IPS-20b (cell line): ENCODE measurements around the gene COL6A3.

Experiments
- H3K27ac ChIP-seq: one replicate; pipeline ENCODE4 v1.5.1; 2013; ENCODE audit warnings: low read length
- H3K27me3 ChIP-seq: 2 replicates; pipeline ENCODE4 v1.6.1; 2013; ENCODE audit warnings: mild to moderate bottlenecking, low read length, inconsistent platforms; ENCODE audit not compliant: insufficient read depth
- H3K36me3 ChIP-seq: 2 replicates; pipeline ENCODE4 v1.6.1; 2013; ENCODE audit warnings: low read depth, mild to moderate bottlenecking, inconsistent platforms, low read length, moderate library complexity; ENCODE audit not compliant: insufficient read depth
- H3K4me1 ChIP-seq: 2 replicates; pipeline ENCODE4 v1.6.1; 2013; ENCODE audit warnings: mild to moderate bottlenecking, control low read depth, inconsistent platforms, low read length, moderate library complexity; ENCODE audit not compliant: insufficient read depth
- H3K4me3 ChIP-seq: 2 replicates; pipeline ENCODE4 v1.5.1; 2013; ENCODE audit warnings: mild to moderate bottlenecking, low read length, inconsistent platforms
- H3K9ac ChIP-seq: 2 replicates; pipeline ENCODE4 v1.6.1; 2013; ENCODE audit warnings: low read depth, mild to moderate bottlenecking, inconsistent platforms, low read length, moderate library complexity
- H3K9me3 ChIP-seq: 2 replicates; pipeline ENCODE4 v1.6.1; 2013; ENCODE audit warnings: mild to moderate bottlenecking, low read depth, low read length, inconsistent platforms; ENCODE audit not compliant: insufficient read depth

The COL6A3 gene

GRCh38 chr2:237316339-237316738 lies 97.6 kb downstream of the COL6A3 start:
- no peaks in the 10 kb centered on the region; the same call in 1 of the 2 replicates for H3K4me1 ChIP-seq
- no peaks in the 10 kb centered on the region for H3K27me3 ChIP-seq
- H3K9me3 ChIP-seq = no peaks in the 10 kb centered on the region
- H3K27ac ChIP-seq = no peak overlapping the region
- no peak overlapping the region for H3K9ac ChIP-seq
- no peaks in the 10 kb centered on the region for H3K36me3 ChIP-seq
- no peak overlapping the region for H3K4me3 ChIP-seq

GRCh38 chr2:237315829-237316225 lies 98.1 kb downstream of the COL6A3 start:
- Histone ChIP-seq H3K27me3 (no peaks in the 10 kb centered on the region), H3K36me3 (no peaks in the 10 kb centered on the region), H3K9me3 (no peaks in the 10 kb centered on the region), H3K9ac (no peak overlapping the region), H3K4me1 (no peaks in the 10 kb centered on the region; the same call in 1 of the 2 replicates), H3K27ac (no peak overlapping the region), H3K4me3 (no peak overlapping the region)

- no peaks in the 10 kb centered on the region for H3K9me3 ChIP-seq
- H3K4me1 ChIP-seq = no peaks in the 10 kb centered on the region; the same call in 1 of the 2 replicates
- H3K27ac ChIP-seq = no peak overlapping the region
- no peak overlapping the region for H3K4me3 ChIP-seq
- peak overlapping the region; percentile 36; the same call in 1 of the 2 replicates for H3K9ac ChIP-seq
- H3K36me3 ChIP-seq = no peaks in the 10 kb centered on the region
- H3K27me3 ChIP-seq = no peaks in the 10 kb centered on the region
Measured at GRCh38 chr2:237315170-237315828, 98.7 kb downstream of the COL6A3 start.

- Histone ChIP-seq H3K27me3 (no peaks in the 10 kb centered on the region), H3K4me3 (no peak overlapping the region), H3K36me3 (no peaks in the 10 kb centered on the region), H3K9me3 (no peaks in the 10 kb centered on the region), H3K9ac (peak overlapping the region; percentile 36; the same call in 1 of the 2 replicates), H3K27ac (no peak overlapping the region), H3K4me1 (no peaks in the 10 kb centered on the region; the same call in 1 of the 2 replicates)
Measured at GRCh38 chr2:237314681-237315080, 99.3 kb downstream of the COL6A3 start.

GRCh38 chr2:237314198-237314597 lies 99.8 kb downstream of the COL6A3 start:
- Histone ChIP-seq H3K36me3 (no peaks in the 10 kb centered on the region), H3K9ac (no peak overlapping the region), H3K27ac (no peak overlapping the region), H3K4me3 (no peak overlapping the region), H3K27me3 (no peaks in the 10 kb centered on the region), H3K9me3 (no peaks in the 10 kb centered on the region), H3K4me1 (no peaks in the 10 kb centered on the region; the same call in 1 of the 2 replicates)

GRCh38 chr2:237312021-237312755 lies 101.8 kb downstream of the COL6A3 start:
- Histone ChIP-seq H3K27ac (no peak overlapping the region), H3K4me1 (no peaks in the 10 kb centered on the region; the same call in 1 of the 2 replicates), H3K27me3 (no peaks in the 10 kb centered on the region), H3K9me3 (no peaks in the 10 kb centered on the region), H3K4me3 (no peak overlapping the region), H3K9ac (no peak overlapping the region), H3K36me3 (no peaks in the 10 kb centered on the region)

GRCh38 chr2:237310515-237311114 lies 103.3 kb downstream of the COL6A3 start:
- Histone ChIP-seq H3K36me3 (no peaks in the 10 kb centered on the region), H3K9ac (no peak overlapping the region), H3K9me3 (no peaks in the 10 kb centered on the region), H3K4me1 (no peaks in the 10 kb centered on the region; the same call in 1 of the 2 replicates), H3K27me3 (no peaks in the 10 kb centered on the region), H3K27ac (no peak overlapping the region), H3K4me3 (no peak overlapping the region)

- Histone ChIP-seq H3K9me3 (peaks cover 6% of the 10 kb centered on the region; the same call in 1 of the 2 replicates), H3K4me1 (no peaks in the 10 kb centered on the region), H3K36me3 (no peaks in the 10 kb centered on the region), H3K4me3 (no peak overlapping the region), H3K27ac (no peak overlapping the region), H3K9ac (no peak overlapping the region), H3K27me3 (no peaks in the 10 kb centered on the region)
Measured at GRCh38 chr2:237309416-237309815, 104.5 kb downstream of the COL6A3 start.

GRCh38 chr2:237309011-237309410 lies 105.0 kb downstream of the COL6A3 start:
- no peaks in the 10 kb centered on the region for H3K36me3 ChIP-seq
- no peaks in the 10 kb centered on the region for H3K4me1 ChIP-seq
- no peak overlapping the region for H3K4me3 ChIP-seq
- no peak overlapping the region for H3K27ac ChIP-seq
- H3K9ac ChIP-seq = no peak overlapping the region
- H3K27me3 ChIP-seq = no peaks in the 10 kb centered on the region
- peaks cover 7% of the 10 kb centered on the region; the same call in 1 of the 2 replicates for H3K9me3 ChIP-seq

GRCh38 chr2:237307474-237307873 lies 106.5 kb downstream of the COL6A3 start:
- Histone ChIP-seq H3K27me3 (no peaks in the 10 kb centered on the region), H3K4me3 (no peak overlapping the region), H3K27ac (no peak overlapping the region), H3K9me3 (peaks cover 20% of the 10 kb centered on the region), H3K4me1 (no peaks in the 10 kb centered on the region), H3K36me3 (no peaks in the 10 kb centered on the region), H3K9ac (no peak overlapping the region)

GRCh38 chr2:237306787-237307170 lies 107.2 kb downstream of the COL6A3 start:
- Histone ChIP-seq H3K9ac (no peak overlapping the region), H3K9me3 (peaks cover 26% of the 10 kb centered on the region), H3K4me1 (no peaks in the 10 kb centered on the region), H3K27me3 (no peaks in the 10 kb centered on the region), H3K27ac (no peak overlapping the region), H3K36me3 (no peaks in the 10 kb centered on the region), H3K4me3 (no peak overlapping the region)
